Measurements from ENCODE around the gene DSTYK. TPM values are rescaled to one million over a fixed set of nuclear protein-coding genes. Genes with fewer than 3 reads are reported as not detected.
A peak's percentile ranks its signal among the peaks of the same experiment; 100 is the strongest.
"Not testable (repeated sequence)": the region's sequence is repeated elsewhere in the genome, so short reads cannot be mapped to it uniquely, and the experiment has no call there.

DSTYK gene
- total RNA-seq, 1 experiment from 2014 or later: 10.2 TPM

- no peak for DNase-seq (ENCODE audit: low read depth in 1 of 2, low spot score in 2 of 2)
- Histone ChIP-seq H3K36me3 (no peaks in the 10 kb centered on the region), H3K27ac (no peak overlapping the region), H3K27me3 (replicated peaks) (no peaks in the 10 kb centered on the region), H3K4me1 (replicated peaks) (no peaks in the 10 kb centered on the region), H3K4me3 (no peak overlapping the region), H3K9me3 (replicated peaks) (no peaks in the 10 kb centered on the region)
Measured at GRCh38 chr1:205235951-205236350, 24.4 kb upstream of the DSTYK start.

- DNase-seq (ENCODE audit: low read depth in 1 of 2, low spot score in 2 of 2); H3K27ac ChIP-seq; H3K27me3 ChIP-seq (replicated peaks); H3K36me3 ChIP-seq; H3K9me3 ChIP-seq (replicated peaks); H3K4me3 ChIP-seq; H3K4me1 ChIP-seq (replicated peaks): not testable (repeated sequence)
Measured at GRCh38 chr1:205233986-205234385, 22.5 kb upstream of the DSTYK start.

- H3K27me3 ChIP-seq (replicated peaks): no peaks in the 10 kb centered on the region
- no peaks in the 10 kb centered on the region for H3K9me3 ChIP-seq (replicated peaks)
- DNase-seq (ENCODE audit: low read depth in 1 of 2, low spot score in 2 of 2): no peak
- peaks cover 11% of the 10 kb centered on the region for H3K4me1 ChIP-seq (replicated peaks)
- H3K27ac ChIP-seq: no peak overlapping the region
- H3K4me3 ChIP-seq: no peak overlapping the region
- H3K36me3 ChIP-seq: no peaks in the 10 kb centered on the region
Measured at GRCh38 chr1:205232945-205233397, 21.5 kb upstream of the DSTYK start.

GRCh38 chr1:205232127-205232820 lies 20.8 kb upstream of the DSTYK start:
- Histone ChIP-seq H3K4me1 (replicated peaks) (peaks cover 15% of the 10 kb centered on the region), H3K4me3 (no peak overlapping the region), H3K27me3 (replicated peaks) (no peaks in the 10 kb centered on the region), H3K36me3 (no peaks in the 10 kb centered on the region), H3K9me3 (replicated peaks) (no peaks in the 10 kb centered on the region), H3K27ac (no peak overlapping the region)
- DNase-seq (ENCODE audit: low read depth in 1 of 2, low spot score in 2 of 2): no peak

- no peak overlapping the region for H3K27ac ChIP-seq
- peaks cover 28% of the 10 kb centered on the region for H3K4me1 ChIP-seq (replicated peaks)
- H3K4me3 ChIP-seq: no peak overlapping the region
- H3K9me3 ChIP-seq (replicated peaks): no peaks in the 10 kb centered on the region
- H3K27me3 ChIP-seq (replicated peaks): no peaks in the 10 kb centered on the region
- H3K36me3 ChIP-seq: no peaks in the 10 kb centered on the region
- no peak for DNase-seq (ENCODE audit: low read depth in 1 of 2, low spot score in 2 of 2)
Measured at GRCh38 chr1:205230982-205231381, 19.5 kb upstream of the DSTYK start.

GRCh38 chr1:205229916-205230700 lies 18.6 kb upstream of the DSTYK start:
- H3K36me3 ChIP-seq: no peaks in the 10 kb centered on the region
- H3K27ac ChIP-seq: no peak overlapping the region
- no peaks in the 10 kb centered on the region for H3K27me3 ChIP-seq (replicated peaks)
- no peak overlapping the region for H3K4me3 ChIP-seq
- H3K4me1 ChIP-seq (replicated peaks): peaks cover 30% of the 10 kb centered on the region
- DNase-seq (ENCODE audit: low read depth in 1 of 2, low spot score in 2 of 2): no peak
- no peaks in the 10 kb centered on the region for H3K9me3 ChIP-seq (replicated peaks)

GRCh38 chr1:205229399-205229871 lies 17.9 kb upstream of the DSTYK start:
- Histone ChIP-seq H3K4me3 (peak overlapping the region; percentile 45; the same call in 1 of the 2 replicates), H3K27me3 (replicated peaks) (no peaks in the 10 kb centered on the region), H3K27ac (no peak overlapping the region), H3K9me3 (replicated peaks) (no peaks in the 10 kb centered on the region), H3K36me3 (no peaks in the 10 kb centered on the region), H3K4me1 (replicated peaks) (peaks cover 30% of the 10 kb centered on the region)
- peak in 1 of 2 experiments; percentile 9 for DNase-seq (ENCODE audit: low read depth in 1 of 2, low spot score in 2 of 2)

GRCh38 chr1:205228093-205228521 lies 16.6 kb upstream of the DSTYK start:
- Histone ChIP-seq H3K27me3 (replicated peaks) (no peaks in the 10 kb centered on the region), H3K36me3 (no peaks in the 10 kb centered on the region), H3K27ac (no peak overlapping the region), H3K4me3 (peak overlapping the region; percentile 45), H3K4me1 (replicated peaks) (peaks cover 30% of the 10 kb centered on the region), H3K9me3 (replicated peaks) (no peaks in the 10 kb centered on the region)
- peak in 1 of 2 experiments; percentile 26 for DNase-seq (ENCODE audit: low read depth in 1 of 2, low spot score in 2 of 2)

GRCh38 chr1:205227584-205228013 lies 16.1 kb upstream of the DSTYK start, which contains the start of gene TMCC2:
TSS of gene TMCC2 (plus strand) at chr1:205227946. CDS start at chr1:205228565, 619 bp downstream.
- Histone ChIP-seq H3K9me3 (replicated peaks) (no peaks in the 10 kb centered on the region), H3K4me1 (replicated peaks) (peaks cover 30% of the 10 kb centered on the region), H3K36me3 (no peaks in the 10 kb centered on the region), H3K27me3 (replicated peaks) (no peaks in the 10 kb centered on the region), H3K4me3 (peak within 1 kb of the TSS; percentile 45), H3K27ac (0 out of 2 replicates have a peak within 1 kb of the TSS, but pooled peaks have one; percentile 9)
- DNase-seq (ENCODE audit: low read depth in 1 of 2, low spot score in 2 of 2): peak; percentile 86 to 88

GRCh38 chr1:205226868-205227583 lies 15.5 kb upstream of the DSTYK start:
- Histone ChIP-seq H3K4me3 (peak overlapping the region; percentile 45), H3K36me3 (no peaks in the 10 kb centered on the region), H3K27ac (0 out of 2 replicates have a peak overlapping the region, but pooled peaks have one; percentile 9), H3K27me3 (replicated peaks) (no peaks in the 10 kb centered on the region), H3K4me1 (replicated peaks) (peaks cover 30% of the 10 kb centered on the region), H3K9me3 (replicated peaks) (no peaks in the 10 kb centered on the region)
- DNase-seq (ENCODE audit: low read depth in 1 of 2, low spot score in 2 of 2): peak in 1 of 2 experiments; percentile 38

- Histone ChIP-seq H3K4me3 (no peak overlapping the region), H3K27me3 (replicated peaks) (no peaks in the 10 kb centered on the region), H3K36me3 (no peaks in the 10 kb centered on the region), H3K4me1 (replicated peaks) (peaks cover 30% of the 10 kb centered on the region), H3K27ac (0 out of 2 replicates have a peak overlapping the region, but pooled peaks have one; percentile 9), H3K9me3 (replicated peaks) (no peaks in the 10 kb centered on the region)
- DNase-seq (ENCODE audit: low read depth in 1 of 2, low spot score in 2 of 2): peak; percentile 52 to 69
Measured at GRCh38 chr1:205225901-205226765, 14.6 kb upstream of the DSTYK start.

GRCh38 chr1:205224736-205225135 lies 13.2 kb upstream of the DSTYK start:
- no peaks in the 10 kb centered on the region for H3K36me3 ChIP-seq
- no peak for DNase-seq (ENCODE audit: low read depth in 1 of 2, low spot score in 2 of 2)
- no peak overlapping the region for H3K4me3 ChIP-seq
- H3K27me3 ChIP-seq (replicated peaks): no peaks in the 10 kb centered on the region
- no peak overlapping the region for H3K27ac ChIP-seq
- H3K4me1 ChIP-seq (replicated peaks): peaks cover 30% of the 10 kb centered on the region
- no peaks in the 10 kb centered on the region for H3K9me3 ChIP-seq (replicated peaks)

GRCh38 chr1:205220421-205220820 lies 8.9 kb upstream of the DSTYK start:
- Histone ChIP-seq H3K27me3 (replicated peaks) (no peaks in the 10 kb centered on the region), H3K36me3 (no peaks in the 10 kb centered on the region), H3K27ac (no peak overlapping the region), H3K4me3 (no peak overlapping the region), H3K4me1 (replicated peaks) (no peaks in the 10 kb centered on the region), H3K9me3 (replicated peaks) (no peaks in the 10 kb centered on the region)
- no peak for DNase-seq (ENCODE audit: low read depth in 1 of 2, low spot score in 2 of 2)

All from SJSA1 (cell line).